ENCODE data around the gene SCFD2.

The SCFD2 gene

GRCh38 chr4:52925531-52925968, 440.3 kb downstream of the SCFD2 start:
- DNase-seq (ENCODE audit: low read depth) = peak; percentile 48
- TF ChIP-seq, protein P1, sequence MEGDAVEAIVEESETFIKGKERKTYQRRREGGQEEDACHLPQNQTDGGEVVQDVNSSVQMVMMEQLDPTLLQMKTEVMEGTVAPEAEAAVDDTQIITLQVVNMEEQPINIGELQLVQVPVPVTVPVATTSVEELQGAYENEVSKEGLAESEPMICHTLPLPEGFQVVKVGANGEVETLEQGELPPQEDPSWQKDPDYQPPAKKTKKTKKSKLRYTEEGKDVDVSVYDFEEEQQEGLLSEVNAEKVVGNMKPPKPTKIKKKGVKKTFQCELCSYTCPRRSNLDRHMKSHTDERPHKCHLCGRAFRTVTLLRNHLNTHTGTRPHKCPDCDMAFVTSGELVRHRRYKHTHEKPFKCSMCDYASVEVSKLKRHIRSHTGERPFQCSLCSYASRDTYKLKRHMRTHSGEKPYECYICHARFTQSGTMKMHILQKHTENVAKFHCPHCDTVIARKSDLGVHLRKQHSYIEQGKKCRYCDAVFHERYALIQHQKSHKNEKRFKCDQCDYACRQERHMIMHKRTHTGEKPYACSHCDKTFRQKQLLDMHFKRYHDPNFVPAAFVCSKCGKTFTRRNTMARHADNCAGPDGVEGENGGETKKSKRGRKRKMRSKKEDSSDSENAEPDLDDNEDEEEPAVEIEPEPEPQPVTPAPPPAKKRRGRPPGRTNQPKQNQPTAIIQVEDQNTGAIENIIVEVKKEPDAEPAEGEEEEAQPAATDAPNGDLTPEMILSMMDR (conservative IDR thresholded peaks at IDR 0.05; ENCODE audit: control insufficient read depth, insufficient read depth, low read depth, low read length) = no peak
- H3K4me3 ChIP-seq (ENCODE audit: control insufficient read depth, low read depth, low read length) = no peak overlapping the region

- no peak overlapping the region for H3K4me3 ChIP-seq (ENCODE audit: control insufficient read depth, low read depth, low read length)
- TF ChIP-seq, protein P1 (conservative IDR thresholded peaks at IDR 0.05; ENCODE audit: control insufficient read depth, insufficient read depth, low read depth, low read length) = no peak
Measured at GRCh38 chr4:52919461-52919860, 446.4 kb downstream of the SCFD2 start.

DNA sequence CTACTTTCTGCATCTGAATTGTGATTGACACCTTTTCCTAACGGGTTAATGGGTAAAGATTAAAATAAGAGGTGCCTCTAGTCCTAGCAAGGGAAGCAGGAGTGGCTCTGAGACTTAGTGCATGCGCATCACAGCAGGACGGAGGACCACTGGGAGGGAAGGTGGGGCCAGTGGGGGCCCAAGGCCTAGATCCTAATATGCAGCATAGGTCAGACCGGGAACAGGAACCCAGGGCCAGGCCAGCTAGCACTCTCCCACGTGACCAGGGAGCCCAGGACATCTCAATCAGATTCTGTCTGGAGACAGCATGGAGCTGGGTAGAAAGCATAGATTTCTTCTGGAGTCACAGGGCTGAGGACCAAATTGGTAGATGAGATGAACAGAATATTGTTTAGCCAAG, 448.0 kb downstream of the SCFD2 start:
- no peak overlapping the region for H3K4me3 ChIP-seq (ENCODE audit: control insufficient read depth, low read depth, low read length)
- no peak for DNase-seq (ENCODE audit: low read depth)
- TF ChIP-seq, protein P1 (conservative IDR thresholded peaks at IDR 0.05; ENCODE audit: control insufficient read depth, insufficient read depth, low read depth, low read length) = no peak

More at GRCh38 chr4:52919461-52919860, 446.4 kb downstream of the SCFD2 start:
- no peak for DNase-seq (ENCODE audit: low read depth)

DNA sequence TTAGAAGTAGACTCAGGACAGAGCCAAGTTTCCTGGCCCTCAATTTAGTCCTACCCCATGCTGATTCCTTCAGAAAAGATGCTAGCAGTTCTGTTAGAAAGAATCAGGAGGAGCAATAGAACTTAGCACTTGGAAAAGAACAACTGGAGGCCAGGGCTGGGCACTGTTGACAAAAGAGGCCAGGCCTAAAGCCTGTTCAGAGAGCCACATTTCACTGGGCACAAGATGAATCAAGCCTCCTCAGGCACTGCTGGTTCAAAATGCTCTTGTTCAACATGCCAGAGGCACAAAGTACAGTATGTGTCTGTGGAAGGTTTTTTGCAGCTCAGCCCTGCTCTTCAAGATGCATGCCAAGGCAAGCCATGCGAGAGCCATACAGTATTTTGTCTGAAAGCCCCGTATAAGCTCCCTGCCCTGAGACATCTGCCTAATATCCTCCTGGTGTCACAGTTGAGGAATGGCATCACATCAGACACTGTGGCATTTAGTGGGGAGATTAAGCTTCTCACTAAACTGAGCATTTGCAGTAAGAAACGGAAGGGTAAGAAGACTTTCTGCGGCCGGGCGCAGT, 450.0 kb downstream of the SCFD2 start:
- TF ChIP-seq, protein P1 (conservative IDR thresholded peaks at IDR 0.05; ENCODE audit: control insufficient read depth, insufficient read depth, low read depth, low read length) = no peak
- no peak overlapping the region for H3K4me3 ChIP-seq (ENCODE audit: control insufficient read depth, low read depth, low read length)
- no peak for DNase-seq (ENCODE audit: low read depth)

DNA sequence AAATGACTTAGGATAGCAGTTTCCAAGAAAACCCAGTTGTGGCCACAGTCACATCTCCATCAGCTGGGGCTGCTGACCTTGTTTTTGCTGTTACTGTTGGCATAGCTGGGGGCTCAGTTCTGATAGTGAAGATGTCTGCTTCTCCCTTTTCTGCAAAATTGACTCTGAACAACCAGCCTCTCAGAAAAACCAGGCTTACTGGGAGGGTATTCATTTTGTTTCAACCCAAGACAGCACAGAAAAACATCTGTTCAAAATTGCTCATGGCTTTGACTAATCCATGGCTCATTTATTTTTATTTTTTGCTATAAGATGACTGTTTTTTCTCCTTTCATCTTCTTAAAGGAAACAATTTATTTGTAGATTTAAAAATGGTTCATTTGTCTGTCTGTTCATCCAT, 450.7 kb downstream of the SCFD2 start:
- H3K4me3 ChIP-seq (ENCODE audit: control insufficient read depth, low read depth, low read length) = no peak overlapping the region
- DNase-seq (ENCODE audit: low read depth) = peak; percentile 64
- TF ChIP-seq, protein P1 (conservative IDR thresholded peaks at IDR 0.05; ENCODE audit: control insufficient read depth, insufficient read depth, low read depth, low read length) = no peak

- H3K4me3 ChIP-seq (ENCODE audit: control insufficient read depth, low read depth, low read length) = no peak overlapping the region
- peak; percentile 91 for DNase-seq (ENCODE audit: low read depth)
- TF ChIP-seq, protein P1 (conservative IDR thresholded peaks at IDR 0.05; ENCODE audit: control insufficient read depth, insufficient read depth, low read depth, low read length) = no peak
Measured at GRCh38 chr4:52914051-52914605, 451.7 kb downstream of the SCFD2 start.

Measured in fibroblast of mammary gland (primary cell).